ENCODE data around the gene SSUH2. TPM values are rescaled to one million over a fixed set of nuclear protein-coding genes. Genes with fewer than 3 reads are reported as not detected.

SSUH2 gene
- total and polyA plus RNA-seq, 2 of the 13 experiments (the other 11 are each of a cell fraction or from before 2014, with no cell fraction given), result 38.1 to 136 TPM

- TF ChIP-seq ZNF33A (CRISPR knock-in tag; IDR thresholded peaks at IDR 0.05; ENCODE audit: borderline replicate concordance) (no peak), MED1 (CRISPR knock-in tag; IDR thresholded peaks at IDR 0.05) (0 out of 2 replicates have a peak, but pooled peaks have one; percentile 34), ZNF646 (CRISPR knock-in tag; IDR thresholded peaks at IDR 0.05) (no peak), SOX13 (IDR thresholded peaks at IDR 0.05) (no peak), SOX13 (CRISPR knock-in tag; conservative IDR thresholded peaks at IDR 0.05 in 1 of 2, IDR thresholded peaks at IDR 0.05 in 1 of 2) (peak in 1 of 2 experiments; percentile 80; a peak in 2 of 4 replicates), TCF7 (IDR thresholded peaks at IDR 0.05; ENCODE audit: low read depth) (peak; percentile 75), EP300 (IDR thresholded peaks at IDR 0.05; ENCODE audit: low read depth in 2 of 2, low read length in 2 of 2) (peak in 1 of 2 experiments; percentile 69; a peak in 2 of 4 replicates), EP300 (CRISPR knock-in tag; IDR thresholded peaks at IDR 0.05; ENCODE audit: borderline replicate concordance) (peak; percentile 56; the same call in 1 of the 2 replicates), MEF2D (CRISPR knock-in tag; IDR thresholded peaks at IDR 0.05) (0 out of 2 replicates have a peak, but pooled peaks have one; percentile 30), RXRB (CRISPR knock-in tag; IDR thresholded peaks at IDR 0.05; ENCODE audit: borderline replicate concordance) (peak; percentile 28; the same call in 1 of the 2 replicates), ZNF335 (CRISPR knock-in tag; IDR thresholded peaks at IDR 0.05) (no peak), ZNF160 (CRISPR knock-in tag; IDR thresholded peaks at IDR 0.05) (no peak), ATF6 (CRISPR knock-in tag; conservative IDR thresholded peaks at IDR 0.05) (no peak), ZNF672 (CRISPR knock-in tag; IDR thresholded peaks at IDR 0.05) (no peak), SRF (IDR thresholded peaks at IDR 0.05; ENCODE audit: low read depth, low read length) (0 out of 2 replicates have a peak, but pooled peaks have one; percentile 31), FOSL2 (CRISPR knock-in tag; IDR thresholded peaks at IDR 0.05) (peak; percentile 56; the same call in 1 of the 2 replicates), CREM (IDR thresholded peaks at IDR 0.05) (peak; percentile 50; the same call in 1 of the 2 replicates), CREM (CRISPR knock-in tag; IDR thresholded peaks at IDR 0.05) (no peak)
- TF ChIP-seq, protein P1, sequence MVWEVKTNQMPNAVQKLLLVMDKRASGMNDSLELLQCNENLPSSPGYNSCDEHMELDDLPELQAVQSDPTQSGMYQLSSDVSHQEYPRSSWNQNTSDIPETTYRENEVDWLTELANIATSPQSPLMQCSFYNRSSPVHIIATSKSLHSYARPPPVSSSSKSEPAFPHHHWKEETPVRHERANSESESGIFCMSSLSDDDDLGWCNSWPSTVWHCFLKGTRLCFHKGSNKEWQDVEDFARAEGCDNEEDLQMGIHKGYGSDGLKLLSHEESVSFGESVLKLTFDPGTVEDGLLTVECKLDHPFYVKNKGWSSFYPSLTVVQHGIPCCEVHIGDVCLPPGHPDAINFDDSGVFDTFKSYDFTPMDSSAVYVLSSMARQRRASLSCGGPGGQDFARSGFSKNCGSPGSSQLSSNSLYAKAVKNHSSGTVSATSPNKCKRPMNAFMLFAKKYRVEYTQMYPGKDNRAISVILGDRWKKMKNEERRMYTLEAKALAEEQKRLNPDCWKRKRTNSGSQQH (CRISPR knock-in tag; IDR thresholded peaks at IDR 0.05; ENCODE audit: low read depth), result no peak
- TF ChIP-seq, protein P2, sequence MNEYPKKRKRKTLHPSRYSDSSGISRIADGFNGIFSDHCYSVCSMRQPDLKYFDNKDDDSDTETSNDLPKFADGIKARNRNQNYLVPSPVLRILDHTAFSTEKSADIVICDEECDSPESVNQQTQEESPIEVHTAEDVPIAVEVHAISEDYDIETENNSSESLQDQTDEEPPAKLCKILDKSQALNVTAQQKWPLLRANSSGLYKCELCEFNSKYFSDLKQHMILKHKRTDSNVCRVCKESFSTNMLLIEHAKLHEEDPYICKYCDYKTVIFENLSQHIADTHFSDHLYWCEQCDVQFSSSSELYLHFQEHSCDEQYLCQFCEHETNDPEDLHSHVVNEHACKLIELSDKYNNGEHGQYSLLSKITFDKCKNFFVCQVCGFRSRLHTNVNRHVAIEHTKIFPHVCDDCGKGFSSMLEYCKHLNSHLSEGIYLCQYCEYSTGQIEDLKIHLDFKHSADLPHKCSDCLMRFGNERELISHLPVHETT (CRISPR knock-in tag; conservative IDR thresholded peaks at IDR 0.05), result no peak
These were observed 20.9 kb upstream of the SSUH2 start (continued) for GRCh38 chr3:8665407-8665896.

Data from HepG2 (cell line).